ENCODE measurements around the gene SLC38A2.

Gene SLC38A2

GRCh38 chr12:46369474-46370379, 2.8 kb downstream of the SLC38A2 start:
- Histone ChIP-seq H3K27ac (peak overlapping the region; percentile 97), H3K9me3 (no peaks in the 10 kb centered on the region), H3K27me3 (no peaks in the 10 kb centered on the region), H3K36me3 (peaks cover 64% of the 10 kb centered on the region), H3K4me1 (ENCODE audit: control insufficient read depth in 1 of 2, insufficient read depth in 1 of 2, low read depth in 1 of 2, low read length in 1 of 2) (peaks cover 60 to 65% of the 10 kb centered on the region in 2 experiments), H3K4me3 (ENCODE audit: low read depth in 1 of 2, low read length in 1 of 2) (peak overlapping the region; percentile 91 to 99)
- TF ChIP-seq CTCF (IDR thresholded peaks at IDR 0.05), result no peak

- Histone ChIP-seq H3K36me3 (peaks cover 70% of the 10 kb centered on the region), H3K4me1 (ENCODE audit: control insufficient read depth in 1 of 2, insufficient read depth in 1 of 2, low read depth in 1 of 2, low read length in 1 of 2) (peaks cover 58 to 60% of the 10 kb centered on the region in 2 experiments), H3K9me3 (no peaks in the 10 kb centered on the region), H3K4me3 (ENCODE audit: low read depth in 1 of 2, low read length in 1 of 2) (peak overlapping the region in 1 of 2 experiments; percentile 28), H3K27ac (peak overlapping the region; percentile 97), H3K27me3 (no peaks in the 10 kb centered on the region)
- TF ChIP-seq CTCF (IDR thresholded peaks at IDR 0.05), result no peak
Measured at GRCh38 chr12:46369095-46369473, 3.5 kb downstream of the SLC38A2 start.

- peak overlapping the region; percentile 97 for H3K27ac ChIP-seq
- H3K36me3 ChIP-seq, result peaks cover 74% of the 10 kb centered on the region
- peaks cover 54 to 56% of the 10 kb centered on the region in 2 experiments for H3K4me1 ChIP-seq (ENCODE audit: control insufficient read depth in 1 of 2, insufficient read depth in 1 of 2, low read depth in 1 of 2, low read length in 1 of 2)
- H3K27me3 ChIP-seq, result no peaks in the 10 kb centered on the region
- no peak for TF ChIP-seq CTCF (IDR thresholded peaks at IDR 0.05)
- peak overlapping the region in 1 of 2 experiments; percentile 28 for H3K4me3 ChIP-seq (ENCODE audit: low read depth in 1 of 2, low read length in 1 of 2)
- no peaks in the 10 kb centered on the region for H3K9me3 ChIP-seq
Measured at GRCh38 chr12:46368684-46369083, 3.9 kb downstream of the SLC38A2 start.

- no peaks in the 10 kb centered on the region for H3K27me3 ChIP-seq
- peak overlapping the region; percentile 2 to 28 for H3K4me3 ChIP-seq (ENCODE audit: low read depth in 1 of 2, low read length in 1 of 2)
- no peak for TF ChIP-seq CTCF (IDR thresholded peaks at IDR 0.05)
- H3K36me3 ChIP-seq, result peaks cover 80% of the 10 kb centered on the region
- H3K27ac ChIP-seq, result peak overlapping the region; percentile 97
- H3K9me3 ChIP-seq, result no peaks in the 10 kb centered on the region
- peaks cover 48 to 50% of the 10 kb centered on the region in 2 experiments for H3K4me1 ChIP-seq (ENCODE audit: control insufficient read depth in 1 of 2, insufficient read depth in 1 of 2, low read depth in 1 of 2, low read length in 1 of 2)
Measured at GRCh38 chr12:46368138-46368537, 4.4 kb downstream of the SLC38A2 start.

GRCh38 chr12:46367351-46368029, 5.1 kb downstream of the SLC38A2 start:
- Histone ChIP-seq H3K27ac (peak overlapping the region; percentile 97), H3K9me3 (no peaks in the 10 kb centered on the region), H3K36me3 (peaks cover 86% of the 10 kb centered on the region), H3K27me3 (no peaks in the 10 kb centered on the region), H3K4me3 (ENCODE audit: low read depth in 1 of 2, low read length in 1 of 2) (peak overlapping the region; percentile 2 to 28), H3K4me1 (ENCODE audit: control insufficient read depth in 1 of 2, insufficient read depth in 1 of 2, low read depth in 1 of 2, low read length in 1 of 2) (peaks cover 48% of the 10 kb centered on the region in 2 experiments)
- TF ChIP-seq CTCF (IDR thresholded peaks at IDR 0.05), result no peak
